Ovary (tissue), 9 donors: ENCODE results near the gene ADAMTS17. TPM values are rescaled to one million over a fixed set of nuclear protein-coding genes. Genes with fewer than 3 reads are reported as not detected.
A peak's percentile ranks its signal among the peaks of the same experiment; 100 is the strongest.

Source experiments
- DNase-seq, 5 donors: peaks; one replicate each; pipeline ENCODE4 v3.0.0-alpha.2; 2019 to 2020
- H3K27ac ChIP-seq, 2 donors: fragments of 200-600 bp; one replicate each; pipeline versions ENCODE4 v1.5.1 to v1.8.0; 2019 to 2022
- H3K27me3 ChIP-seq: fragments of 200-600 bp; one replicate; pipeline ENCODE4 v1.8.0; 2022
- H3K36me3 ChIP-seq: fragments of 200-600 bp; sonication (generic); one replicate; pipeline ENCODE4 v1.5.1; 2019
- H3K4me1 ChIP-seq: one replicate; pipeline ENCODE4 v1.8.1; 2013; ENCODE audit warnings: mild to moderate bottlenecking, moderate library complexity; ENCODE audit not compliant: insufficient read depth
- H3K4me3 ChIP-seq: fragments of 200-600 bp; sonication (generic); one replicate; pipeline ENCODE4 v1.5.1; 2017
- H3K9me3 ChIP-seq, 2 donors: fragments of 200-600 bp in 1 of 2; sonication (generic) in 1 of 2; one replicate each; pipeline versions ENCODE4 v1.5.1 to v1.8.1; 2013 to 2019; ENCODE audit warnings: mild to moderate bottlenecking in 1 of 2, moderate library complexity in 1 of 2
- EP300 ChIP-seq: sonication (generic); formaldehyde crosslinking; IDR thresholded peaks from one replicate; pipeline ENCODE4 v1.6.1; 2017; ENCODE audit warnings: antibody characterized with exemption
- POLR2A ChIP-seq: fragments of 450-650 bp; IDR thresholded peaks from one replicate; pipeline ENCODE4 v1.6.1; 2017; ENCODE audit warnings: antibody characterized with exemption, mild to moderate bottlenecking, moderate library complexity
- WGBS, 3 donors: extraction: QIAGEN DNeasy Blood & Tissue Kit in 1 of 3; methylation state at CpG; one replicate each; pipeline versions ENCODE4 v1.1.5 to v1.1.7; 2013 to 2017; 5-methylcytosine and 5-hydroxymethylcytosine counted together
- intact Hi-C, 4 donors: fragments of 100-400 bp; cut with DNase I; formaldehyde crosslinking; loops; one replicate each; pipeline versions ENCODE4 v1.11.0 to v1.15.1; 2022 to 2023
- polyA plus RNA-seq, 2 donors: library from polyadenylated mRNA; stranded (reverse); fragments of 200-250 nt in 1 of 2; fragments of 350-450 nt in 1 of 2; fragmentation: Illumina TruSeq in 1 of 2; extraction: RNeasy Lipid Tissue Mini Kit (QIAGEN cat#74804) in 1 of 2; gene quantifications; one replicate each; pipeline ENCODE4 v1.2.3, GENCODE V29; 2013 to 2014
- total RNA-seq, 7 donors: library from RNA; depleted of rRNA in 2 of 7; stranded (reverse); fragments of >200 nt in 2 of 7; fragmentation: NEBNext Ultra II Directional in 3 of 7; extraction: Animal tissue kit (Norgen Biotek cat#: 25700) in 3 of 7; gene quantifications; one replicate each; pipeline versions ENCODE4 v1.1.0 to v1.2.4, GENCODE V29; 2016 to 2023
- TF ChIP-seq, protein P1 (sequence below), 3 donors: fragments of 450-650 bp in 2 of 3; fragments of 200-600 bp in 1 of 3; IDR thresholded peaks; one replicate each; pipeline versions ENCODE4 v1.5.1 to v1.8.0; 2016 to 2022; ENCODE audit warnings: antibody characterized with exemption in 3 of 3, mild to moderate bottlenecking in 1 of 3
- donor health status: DM: no; HTN: no; CAD: no; lungs with moderate emphysema.
- donor health status: DM: no; HTN: no; CAD: no.
- donor health status: Bipolar disorder and iron deficiency.
- donor health status: DM: yes; HTN: yes; CAD: no.
- donor health status: DM: no; HTN: no; CAD: no.
- donor health status: DM: yes; HTN: yes; CAD: no.

Gene ADAMTS17
- total and polyA plus RNA-seq, 9 donors = 1.3 to 11.3 (median 5.9) TPM

- no peak for TF ChIP-seq POLR2A
- TF ChIP-seq, protein P1, sequence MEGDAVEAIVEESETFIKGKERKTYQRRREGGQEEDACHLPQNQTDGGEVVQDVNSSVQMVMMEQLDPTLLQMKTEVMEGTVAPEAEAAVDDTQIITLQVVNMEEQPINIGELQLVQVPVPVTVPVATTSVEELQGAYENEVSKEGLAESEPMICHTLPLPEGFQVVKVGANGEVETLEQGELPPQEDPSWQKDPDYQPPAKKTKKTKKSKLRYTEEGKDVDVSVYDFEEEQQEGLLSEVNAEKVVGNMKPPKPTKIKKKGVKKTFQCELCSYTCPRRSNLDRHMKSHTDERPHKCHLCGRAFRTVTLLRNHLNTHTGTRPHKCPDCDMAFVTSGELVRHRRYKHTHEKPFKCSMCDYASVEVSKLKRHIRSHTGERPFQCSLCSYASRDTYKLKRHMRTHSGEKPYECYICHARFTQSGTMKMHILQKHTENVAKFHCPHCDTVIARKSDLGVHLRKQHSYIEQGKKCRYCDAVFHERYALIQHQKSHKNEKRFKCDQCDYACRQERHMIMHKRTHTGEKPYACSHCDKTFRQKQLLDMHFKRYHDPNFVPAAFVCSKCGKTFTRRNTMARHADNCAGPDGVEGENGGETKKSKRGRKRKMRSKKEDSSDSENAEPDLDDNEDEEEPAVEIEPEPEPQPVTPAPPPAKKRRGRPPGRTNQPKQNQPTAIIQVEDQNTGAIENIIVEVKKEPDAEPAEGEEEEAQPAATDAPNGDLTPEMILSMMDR (IDR thresholded peaks at IDR 0.05) = peak in 2 of 3 donors; percentile 2 to 21
- Histone ChIP-seq H3K27me3 (no peaks in the 10 kb centered on the region), H3K9me3 (no peaks in the 10 kb centered on the region), H3K27ac (peak overlapping the region in 1 of 2 donors; percentile 48), H3K36me3 (no peaks in the 10 kb centered on the region), H3K4me1 (peaks cover 19% of the 10 kb centered on the region), H3K4me3 (no peak overlapping the region)
- intact Hi-C loops = no loop called here
- peak; percentile 47 to 65 (median 52) for DNase-seq
- 31 to 50% (median 33%) methylated on average over 20 of the region's 20 CpGs for WGBS, 3 donors
Observed at GRCh38 chr15:100241572-100242482, 99.9 kb downstream of the ADAMTS17 start.

DNA sequence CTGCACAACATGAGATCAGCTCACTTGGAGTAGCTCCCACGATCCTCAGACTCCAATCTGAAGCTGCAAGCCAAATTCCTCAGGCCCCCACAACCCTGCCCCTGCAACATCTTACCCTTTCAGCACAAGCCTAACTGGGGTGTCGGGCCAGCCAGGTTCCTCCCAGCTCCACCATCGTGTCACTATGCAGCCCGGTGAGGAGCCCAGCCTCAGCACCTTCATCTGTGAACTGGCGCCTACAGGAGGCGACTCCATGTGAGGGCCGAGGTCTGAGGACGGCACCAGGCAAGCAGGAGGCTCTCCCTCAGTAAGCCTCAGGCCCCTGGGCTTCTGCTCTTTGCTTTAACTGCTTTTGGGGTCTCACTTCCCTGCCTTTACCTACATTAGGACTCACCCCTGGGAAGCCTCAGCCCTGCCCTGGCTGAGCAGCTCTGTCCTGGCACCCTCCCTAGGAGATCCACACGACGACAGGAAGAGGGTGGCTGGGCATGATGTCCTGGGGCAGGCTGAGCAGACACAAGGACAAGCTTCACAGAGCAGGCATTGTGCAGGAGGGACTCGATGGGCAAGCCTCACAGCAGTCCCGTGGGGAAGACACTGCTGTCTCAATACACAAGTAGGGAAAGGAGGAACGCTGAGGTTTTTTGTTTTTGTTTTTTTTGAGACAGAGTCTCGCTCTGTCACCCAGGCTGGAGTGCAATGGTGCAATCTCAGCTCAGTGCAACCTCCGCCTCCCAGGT, 104.6 kb downstream of the ADAMTS17 start:
- H3K4me3 ChIP-seq = no peak overlapping the region
- TF ChIP-seq EP300 (no peak), POLR2A (no peak)
- TF ChIP-seq, protein P1 (IDR thresholded peaks at IDR 0.05) = no peak
- H3K27ac ChIP-seq = no peak overlapping the region
- no peak for DNase-seq
- H3K9me3 ChIP-seq = no peaks in the 10 kb centered on the region
- H3K27me3 ChIP-seq = no peaks in the 10 kb centered on the region
- intact Hi-C loops = no loop called here
- no peaks in the 10 kb centered on the region for H3K36me3 ChIP-seq
- 84 to 93% (median 86%) methylated on average over 15 of the region's 15 CpGs for WGBS, 3 donors
- H3K4me1 ChIP-seq = peaks cover 15% of the 10 kb centered on the region

DNA sequence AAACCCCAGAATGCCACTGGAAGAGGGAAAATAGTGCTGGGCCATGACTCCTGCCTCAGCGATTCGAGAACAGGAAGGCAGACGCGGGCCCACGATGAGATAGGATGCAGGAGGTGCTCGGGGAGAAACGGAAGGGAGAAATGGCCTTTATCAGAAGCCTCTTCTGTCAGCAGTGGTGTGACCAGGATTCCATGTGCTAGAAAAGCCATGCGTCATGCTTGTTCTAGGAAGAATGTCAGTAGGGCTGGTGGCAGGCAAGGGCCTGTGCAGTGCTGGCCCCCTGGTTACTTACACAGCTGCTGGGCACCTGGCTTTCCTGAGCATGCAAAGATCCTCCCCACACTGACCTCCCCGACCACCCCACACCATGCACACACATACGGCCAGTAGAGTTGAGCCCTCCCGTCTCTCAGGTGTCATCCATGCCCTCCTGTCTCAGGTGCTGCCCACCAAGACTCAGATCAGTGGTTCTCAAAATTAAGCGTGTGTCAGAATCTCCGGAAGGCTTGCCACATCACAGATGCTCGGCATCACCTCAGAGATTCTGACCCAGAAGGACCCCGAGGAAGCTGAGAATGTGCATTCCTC, 106.7 kb downstream of the ADAMTS17 start:
- Histone ChIP-seq H3K27me3 (no peaks in the 10 kb centered on the region), H3K9me3 (no peaks in the 10 kb centered on the region), H3K36me3 (no peaks in the 10 kb centered on the region), H3K4me3 (no peak overlapping the region), H3K4me1 (peaks cover 10% of the 10 kb centered on the region), H3K27ac (peak overlapping the region in 1 of 2 donors; percentile 41)
- TF ChIP-seq EP300 = no peak
- TF ChIP-seq POLR2A = no peak
- TF ChIP-seq, protein P1 (IDR thresholded peaks at IDR 0.05) = no peak
- peak in 2 of 5 donors; percentile 34 to 59 for DNase-seq
- intact Hi-C loops = no loop called here
- WGBS, 3 donors = 56 to 65% (median 61%) methylated on average over 15 of the region's 15 CpGs
